WTC11 (cell line): Measurements from ENCODE around the gene CAMTA1.

Experiments used
- NR3C1 ChIP-seq: sonication (generic); formaldehyde crosslinking; conservative IDR thresholded peaks from 2 replicates; pipeline ENCODE4 v1.8.1; 2023; ENCODE audit warnings: low read depth, mild to moderate bottlenecking, missing genetic modification reagents
- SMAD3 ChIP-seq: sonication (generic); formaldehyde crosslinking; IDR thresholded peaks from 2 replicates; pipeline ENCODE4 v1.8.0; 2022; ENCODE audit warnings: missing genetic modification reagents, mild to moderate bottlenecking, borderline replicate concordance
- ZNF232 ChIP-seq: sonication (generic); formaldehyde crosslinking; IDR thresholded peaks from 2 replicates; pipeline ENCODE4 v1.8.0; 2022; ENCODE audit warnings: mild to moderate bottlenecking, missing genetic modification reagents
- ZNF396 ChIP-seq: fragments of 250-450 bp; sonication (Bioruptor Pico); IDR thresholded peaks from 2 replicates; pipeline ENCODE4 v1.8.0; 2021; ENCODE audit warnings: mild to moderate bottlenecking, moderate library complexity, borderline replicate concordance
- TF ChIP-seq, protein P1 (sequence below): sonication (generic); formaldehyde crosslinking; IDR thresholded peaks from 2 replicates; pipeline ENCODE4 v1.8.1; 2022; ENCODE audit warnings: mild to moderate bottlenecking, moderate library complexity, missing genetic modification reagents
- TF ChIP-seq, protein P2 (sequence below): sonication (generic); formaldehyde crosslinking; IDR thresholded peaks from 2 replicates; pipeline ENCODE4 v1.8.1; 2022; ENCODE audit warnings: low read depth, mild to moderate bottlenecking, moderate library complexity, missing genetic modification reagents, borderline replicate concordance
- TF ChIP-seq, protein P3 (sequence below): fragments of 200-600 bp; IDR thresholded peaks from 2 replicates; pipeline ENCODE4 v1.8.0; 2022; ENCODE audit warnings: antibody characterized with exemption
- TF ChIP-seq, protein P4 (sequence below): sonication (generic); formaldehyde crosslinking; IDR thresholded peaks from 2 replicates; pipeline ENCODE4 v1.8.1; 2023; ENCODE audit warnings: mild to moderate bottlenecking, missing genetic modification reagents, moderate library complexity
- TF ChIP-seq, protein P5 (sequence below): sonication (generic); formaldehyde crosslinking; IDR thresholded peaks from 2 replicates; pipeline ENCODE4 v1.8.1; 2023; ENCODE audit warnings: mild to moderate bottlenecking, moderate library complexity, missing genetic modification reagents
- TF ChIP-seq, protein P6 (sequence below): sonication (generic); formaldehyde crosslinking; IDR thresholded peaks from 2 replicates; pipeline ENCODE4 v1.8.0; 2022; ENCODE audit warnings: mild to moderate bottlenecking, missing genetic modification reagents
- TF ChIP-seq, protein P7 (sequence below): sonication (generic); formaldehyde crosslinking; conservative IDR thresholded peaks from 2 replicates; pipeline ENCODE4 v1.8.1; 2023; ENCODE audit warnings: mild to moderate bottlenecking, low read depth, missing genetic modification reagents, moderate library complexity
- TF ChIP-seq, protein P8 (sequence below): sonication (generic); formaldehyde crosslinking; IDR thresholded peaks from 2 replicates; pipeline ENCODE4 v1.8.1; 2023; ENCODE audit warnings: mild to moderate bottlenecking, missing genetic modification reagents

DNA sequence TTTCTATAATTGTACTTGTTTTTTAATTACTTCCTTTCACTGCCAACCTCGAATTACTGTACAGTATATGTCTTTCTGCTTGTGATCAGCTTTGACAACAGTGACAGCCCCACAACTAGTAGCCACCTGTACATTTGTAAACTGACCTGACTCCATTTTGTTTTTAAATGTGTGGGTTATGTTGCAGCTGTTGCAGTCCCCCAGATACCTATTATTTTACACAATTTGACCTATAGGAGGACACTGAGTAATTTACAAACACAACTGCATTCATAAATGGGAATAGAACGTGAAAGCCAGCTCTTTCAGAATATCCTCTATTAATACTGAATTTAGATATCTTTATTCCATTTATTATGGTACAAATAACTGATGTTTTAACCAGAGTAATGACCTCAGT lies 983.3 kb downstream of the CAMTA1 start:
- TF ChIP-seq, protein P1, sequence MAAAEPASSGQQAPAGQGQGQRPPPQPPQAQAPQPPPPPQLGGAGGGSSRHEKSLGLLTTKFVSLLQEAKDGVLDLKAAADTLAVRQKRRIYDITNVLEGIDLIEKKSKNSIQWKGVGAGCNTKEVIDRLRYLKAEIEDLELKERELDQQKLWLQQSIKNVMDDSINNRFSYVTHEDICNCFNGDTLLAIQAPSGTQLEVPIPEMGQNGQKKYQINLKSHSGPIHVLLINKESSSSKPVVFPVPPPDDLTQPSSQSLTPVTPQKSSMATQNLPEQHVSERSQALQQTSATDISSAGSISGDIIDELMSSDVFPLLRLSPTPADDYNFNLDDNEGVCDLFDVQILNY (CRISPR knock-in tag) = no peak
- TF ChIP-seq NR3C1 (CRISPR knock-in tag) (no peak), ZNF396 (CRISPR knock-in tag) (no peak), SMAD3 (CRISPR knock-in tag) (no peak), ZNF232 (CRISPR knock-in tag) (no peak)
- TF ChIP-seq, protein P2, sequence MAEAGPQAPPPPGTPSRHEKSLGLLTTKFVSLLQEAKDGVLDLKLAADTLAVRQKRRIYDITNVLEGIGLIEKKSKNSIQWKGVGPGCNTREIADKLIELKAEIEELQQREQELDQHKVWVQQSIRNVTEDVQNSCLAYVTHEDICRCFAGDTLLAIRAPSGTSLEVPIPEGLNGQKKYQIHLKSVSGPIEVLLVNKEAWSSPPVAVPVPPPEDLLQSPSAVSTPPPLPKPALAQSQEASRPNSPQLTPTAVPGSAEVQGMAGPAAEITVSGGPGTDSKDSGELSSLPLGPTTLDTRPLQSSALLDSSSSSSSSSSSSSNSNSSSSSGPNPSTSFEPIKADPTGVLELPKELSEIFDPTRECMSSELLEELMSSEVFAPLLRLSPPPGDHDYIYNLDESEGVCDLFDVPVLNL (CRISPR knock-in tag) = no peak
- TF ChIP-seq, protein P3, sequence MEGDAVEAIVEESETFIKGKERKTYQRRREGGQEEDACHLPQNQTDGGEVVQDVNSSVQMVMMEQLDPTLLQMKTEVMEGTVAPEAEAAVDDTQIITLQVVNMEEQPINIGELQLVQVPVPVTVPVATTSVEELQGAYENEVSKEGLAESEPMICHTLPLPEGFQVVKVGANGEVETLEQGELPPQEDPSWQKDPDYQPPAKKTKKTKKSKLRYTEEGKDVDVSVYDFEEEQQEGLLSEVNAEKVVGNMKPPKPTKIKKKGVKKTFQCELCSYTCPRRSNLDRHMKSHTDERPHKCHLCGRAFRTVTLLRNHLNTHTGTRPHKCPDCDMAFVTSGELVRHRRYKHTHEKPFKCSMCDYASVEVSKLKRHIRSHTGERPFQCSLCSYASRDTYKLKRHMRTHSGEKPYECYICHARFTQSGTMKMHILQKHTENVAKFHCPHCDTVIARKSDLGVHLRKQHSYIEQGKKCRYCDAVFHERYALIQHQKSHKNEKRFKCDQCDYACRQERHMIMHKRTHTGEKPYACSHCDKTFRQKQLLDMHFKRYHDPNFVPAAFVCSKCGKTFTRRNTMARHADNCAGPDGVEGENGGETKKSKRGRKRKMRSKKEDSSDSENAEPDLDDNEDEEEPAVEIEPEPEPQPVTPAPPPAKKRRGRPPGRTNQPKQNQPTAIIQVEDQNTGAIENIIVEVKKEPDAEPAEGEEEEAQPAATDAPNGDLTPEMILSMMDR = no peak
- TF ChIP-seq, protein P4, sequence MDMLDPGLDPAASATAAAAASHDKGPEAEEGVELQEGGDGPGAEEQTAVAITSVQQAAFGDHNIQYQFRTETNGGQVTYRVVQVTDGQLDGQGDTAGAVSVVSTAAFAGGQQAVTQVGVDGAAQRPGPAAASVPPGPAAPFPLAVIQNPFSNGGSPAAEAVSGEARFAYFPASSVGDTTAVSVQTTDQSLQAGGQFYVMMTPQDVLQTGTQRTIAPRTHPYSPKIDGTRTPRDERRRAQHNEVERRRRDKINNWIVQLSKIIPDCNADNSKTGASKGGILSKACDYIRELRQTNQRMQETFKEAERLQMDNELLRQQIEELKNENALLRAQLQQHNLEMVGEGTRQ (CRISPR knock-in tag) = no peak
- TF ChIP-seq, protein P5, sequence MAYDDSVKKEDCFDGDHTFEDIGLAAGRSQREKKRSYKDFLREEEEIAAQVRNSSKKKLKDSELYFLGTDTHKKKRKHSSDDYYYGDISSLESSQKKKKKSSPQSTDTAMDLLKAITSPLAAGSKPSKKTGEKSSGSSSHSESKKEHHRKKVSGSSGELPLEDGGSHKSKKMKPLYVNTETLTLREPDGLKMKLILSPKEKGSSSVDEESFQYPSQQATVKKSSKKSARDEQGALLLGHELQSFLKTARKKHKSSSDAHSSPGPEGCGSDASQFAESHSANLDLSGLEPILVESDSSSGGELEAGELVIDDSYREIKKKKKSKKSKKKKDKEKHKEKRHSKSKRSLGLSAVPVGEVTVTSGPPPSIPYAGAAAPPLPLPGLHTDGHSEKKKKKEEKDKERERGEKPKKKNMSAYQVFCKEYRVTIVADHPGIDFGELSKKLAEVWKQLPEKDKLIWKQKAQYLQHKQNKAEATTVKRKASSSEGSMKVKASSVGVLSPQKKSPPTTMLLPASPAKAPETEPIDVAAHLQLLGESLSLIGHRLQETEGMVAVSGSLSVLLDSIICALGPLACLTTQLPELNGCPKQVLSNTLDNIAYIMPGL = no peak
- TF ChIP-seq, protein P6, sequence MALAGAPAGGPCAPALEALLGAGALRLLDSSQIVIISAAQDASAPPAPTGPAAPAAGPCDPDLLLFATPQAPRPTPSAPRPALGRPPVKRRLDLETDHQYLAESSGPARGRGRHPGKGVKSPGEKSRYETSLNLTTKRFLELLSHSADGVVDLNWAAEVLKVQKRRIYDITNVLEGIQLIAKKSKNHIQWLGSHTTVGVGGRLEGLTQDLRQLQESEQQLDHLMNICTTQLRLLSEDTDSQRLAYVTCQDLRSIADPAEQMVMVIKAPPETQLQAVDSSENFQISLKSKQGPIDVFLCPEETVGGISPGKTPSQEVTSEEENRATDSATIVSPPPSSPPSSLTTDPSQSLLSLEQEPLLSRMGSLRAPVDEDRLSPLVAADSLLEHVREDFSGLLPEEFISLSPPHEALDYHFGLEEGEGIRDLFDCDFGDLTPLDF (CRISPR knock-in tag) = no peak
- TF ChIP-seq, protein P7, sequence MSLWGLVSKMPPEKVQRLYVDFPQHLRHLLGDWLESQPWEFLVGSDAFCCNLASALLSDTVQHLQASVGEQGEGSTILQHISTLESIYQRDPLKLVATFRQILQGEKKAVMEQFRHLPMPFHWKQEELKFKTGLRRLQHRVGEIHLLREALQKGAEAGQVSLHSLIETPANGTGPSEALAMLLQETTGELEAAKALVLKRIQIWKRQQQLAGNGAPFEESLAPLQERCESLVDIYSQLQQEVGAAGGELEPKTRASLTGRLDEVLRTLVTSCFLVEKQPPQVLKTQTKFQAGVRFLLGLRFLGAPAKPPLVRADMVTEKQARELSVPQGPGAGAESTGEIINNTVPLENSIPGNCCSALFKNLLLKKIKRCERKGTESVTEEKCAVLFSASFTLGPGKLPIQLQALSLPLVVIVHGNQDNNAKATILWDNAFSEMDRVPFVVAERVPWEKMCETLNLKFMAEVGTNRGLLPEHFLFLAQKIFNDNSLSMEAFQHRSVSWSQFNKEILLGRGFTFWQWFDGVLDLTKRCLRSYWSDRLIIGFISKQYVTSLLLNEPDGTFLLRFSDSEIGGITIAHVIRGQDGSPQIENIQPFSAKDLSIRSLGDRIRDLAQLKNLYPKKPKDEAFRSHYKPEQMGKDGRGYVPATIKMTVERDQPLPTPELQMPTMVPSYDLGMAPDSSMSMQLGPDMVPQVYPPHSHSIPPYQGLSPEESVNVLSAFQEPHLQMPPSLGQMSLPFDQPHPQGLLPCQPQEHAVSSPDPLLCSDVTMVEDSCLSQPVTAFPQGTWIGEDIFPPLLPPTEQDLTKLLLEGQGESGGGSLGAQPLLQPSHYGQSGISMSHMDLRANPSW (CRISPR knock-in tag) = no peak
- TF ChIP-seq, protein P8, sequence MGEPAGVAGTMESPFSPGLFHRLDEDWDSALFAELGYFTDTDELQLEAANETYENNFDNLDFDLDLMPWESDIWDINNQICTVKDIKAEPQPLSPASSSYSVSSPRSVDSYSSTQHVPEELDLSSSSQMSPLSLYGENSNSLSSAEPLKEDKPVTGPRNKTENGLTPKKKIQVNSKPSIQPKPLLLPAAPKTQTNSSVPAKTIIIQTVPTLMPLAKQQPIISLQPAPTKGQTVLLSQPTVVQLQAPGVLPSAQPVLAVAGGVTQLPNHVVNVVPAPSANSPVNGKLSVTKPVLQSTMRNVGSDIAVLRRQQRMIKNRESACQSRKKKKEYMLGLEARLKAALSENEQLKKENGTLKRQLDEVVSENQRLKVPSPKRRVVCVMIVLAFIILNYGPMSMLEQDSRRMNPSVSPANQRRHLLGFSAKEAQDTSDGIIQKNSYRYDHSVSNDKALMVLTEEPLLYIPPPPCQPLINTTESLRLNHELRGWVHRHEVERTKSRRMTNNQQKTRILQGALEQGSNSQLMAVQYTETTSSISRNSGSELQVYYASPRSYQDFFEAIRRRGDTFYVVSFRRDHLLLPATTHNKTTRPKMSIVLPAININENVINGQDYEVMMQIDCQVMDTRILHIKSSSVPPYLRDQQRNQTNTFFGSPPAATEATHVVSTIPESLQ (CRISPR knock-in tag) = no peak
